CD14-positive monocyte (primary cell): Measurements from ENCODE around the gene DENND2C. TPM values are rescaled to one million over a fixed set of nuclear protein-coding genes. Genes with fewer than 3 reads are reported as not detected.
A peak's percentile ranks its signal among the peaks of the same experiment; 100 is the strongest.

ENCODE experiments used
- DNase-seq, 3 donors: peaks; one replicate each; pipeline ENCODE4 v3.0.0-alpha.2; 2011 to 2022
- H2AFZ ChIP-seq: 2 replicates; pipeline ENCODE4 v1.6.0; 2012; ENCODE audit warnings: mild to moderate bottlenecking, low read depth, low read length, inconsistent platforms; ENCODE audit not compliant: insufficient read depth, poor library complexity, severe bottlenecking
- H3K27ac ChIP-seq, 2 donors: 1 replicate in 1 of 2; 2 replicates in 1 of 2; pipeline ENCODE4 v1.5.1; 2012 to 2013; ENCODE audit warnings: low read length in 2 of 2, control low read depth in 1 of 2, inconsistent platforms in 1 of 2, low read depth in 1 of 2, mild to moderate bottlenecking in 1 of 2
- H3K27me3 ChIP-seq, 2 donors: one replicate each; pipeline versions ENCODE4 v1.6.0 to v1.6.1; 2011 to 2013; ENCODE audit warnings: low read length in 2 of 2; ENCODE audit not compliant: control insufficient read depth in 2 of 2, insufficient read depth in 2 of 2
- H3K36me3 ChIP-seq, 2 donors: replicated peaks in 1 of 2; 1 replicate in 1 of 2; 2 replicates in 1 of 2; pipeline versions ENCODE4 v1.5.1 to v1.6.1; 2012 to 2013; ENCODE audit warnings: low read length in 2 of 2, control low read depth in 1 of 2, inconsistent platforms in 1 of 2, mild to moderate bottlenecking in 1 of 2; ENCODE audit not compliant: insufficient read depth in 2 of 2, control insufficient read depth in 1 of 2
- H3K4me1 ChIP-seq, 2 donors: 1 replicate in 1 of 2; 2 replicates in 1 of 2; pipeline versions ENCODE4 v1.5.1 to v1.6.1; 2012 to 2013; ENCODE audit warnings: low read length in 2 of 2, control low read depth in 1 of 2, inconsistent platforms in 1 of 2, mild to moderate bottlenecking in 1 of 2, moderate library complexity in 1 of 2; ENCODE audit not compliant: insufficient read depth in 2 of 2, control insufficient read depth in 1 of 2
- H3K4me2 ChIP-seq: replicated peaks from 2 replicates; pipeline ENCODE3; 2012; ENCODE audit warnings: low read length, moderate library complexity, mild to moderate bottlenecking; ENCODE audit not compliant: poor library complexity, severe bottlenecking; ENCODE audit errors: extremely low read depth
- H3K4me3 ChIP-seq, 3 experiments: fragments of 200-600 bp in 1 of 3; sonication (generic) in 1 of 3; replicated peaks in 1 of 3; 1 replicate in 2 of 3; 2 replicates in 1 of 3; pipeline ENCODE4 v1.5.1; 2011 to 2013; ENCODE audit warnings: low read length in 3 of 3, mild to moderate bottlenecking in 3 of 3, control low read depth in 2 of 3, low read depth in 2 of 3, inconsistent platforms in 1 of 3, moderate library complexity in 1 of 3
- H3K79me2 ChIP-seq: 2 replicates; pipeline ENCODE4 v1.6.0; 2012; ENCODE audit warnings: mild to moderate bottlenecking, control low read depth, inconsistent platforms, low read length, moderate library complexity; ENCODE audit not compliant: insufficient read depth
- H3K9ac ChIP-seq: 2 replicates; pipeline ENCODE4 v1.6.0; 2017; ENCODE audit warnings: low read length, mild to moderate bottlenecking; ENCODE audit not compliant: insufficient read depth, poor library complexity, severe bottlenecking
- H3K9me3 ChIP-seq, 2 donors: replicated peaks in 1 of 2; 1 replicate in 1 of 2; 2 replicates in 1 of 2; pipeline versions ENCODE4 v1.5.1 to v1.6.1; 2012 to 2013; ENCODE audit warnings: low read length in 2 of 2, control low read depth in 1 of 2; ENCODE audit not compliant: control insufficient read depth in 1 of 2, insufficient read depth in 1 of 2
- H4K20me1 ChIP-seq: 2 replicates; pipeline ENCODE4 v1.6.0; 2012; ENCODE audit warnings: mild to moderate bottlenecking, low read length, control low read depth, moderate library complexity; ENCODE audit not compliant: insufficient read depth
- H3K27ac Mint-ChIP-seq, 7 donors: one replicate each; pipeline ENCODE4 v1.8.0; 2020; ENCODE audit warnings: mild to moderate bottlenecking in 7 of 7, mixed read lengths in 7 of 7, moderate library complexity in 6 of 7, inconsistent platforms in 2 of 7
- H3K27me3 Mint-ChIP-seq, 3 donors: one replicate each; pipeline ENCODE4 v1.8.0; 2021 to 2022; ENCODE audit warnings: low read depth in 3 of 3, mild to moderate bottlenecking in 3 of 3, mixed read lengths in 3 of 3, moderate library complexity in 3 of 3, inconsistent platforms in 1 of 3
- H3K36me3 Mint-ChIP-seq, 2 donors: one replicate each; pipeline ENCODE4 v1.8.0; 2020; ENCODE audit warnings: mixed read lengths in 2 of 2, inconsistent platforms in 1 of 2, mild to moderate bottlenecking in 1 of 2
- H3K4me1 Mint-ChIP-seq: one replicate; pipeline ENCODE4 v1.8.0; 2020; ENCODE audit warnings: mild to moderate bottlenecking, mixed read lengths
- H3K4me3 Mint-ChIP-seq, 2 donors: one replicate each; pipeline ENCODE4 v1.8.0; 2020; ENCODE audit warnings: mild to moderate bottlenecking in 2 of 2, mixed read lengths in 2 of 2, moderate library complexity in 1 of 2
- H3K9me3 Mint-ChIP-seq, 7 donors: one replicate each; pipeline ENCODE4 v1.8.0; 2020 to 2022; ENCODE audit warnings: mixed read lengths in 7 of 7, mild to moderate bottlenecking in 6 of 7, moderate library complexity in 6 of 7, inconsistent platforms in 2 of 7
- CTCF ChIP-seq: fragments of 200-600 bp; IDR thresholded peaks from one replicate; pipeline ENCODE4 v1.8.0; 2022; ENCODE audit warnings: antibody characterized with exemption, mild to moderate bottlenecking
- WGBS: methylation state at CpG from one replicate; pipeline ENCODE4 v1.1.5; 2013; ENCODE audit warnings: missing lambda C conversion rate; ENCODE audit not compliant: insufficient coverage; 5-methylcytosine and 5-hydroxymethylcytosine counted together
- intact Hi-C, 2 donors: fragments of 100-400 bp; cut with micrococcal nuclease; formaldehyde crosslinking; loops; one replicate each; pipeline versions ENCODE4 v1.15.0 to v1.15.1; 2023
- polyA plus RNA-seq, 3 donors: library from polyadenylated mRNA; depleted of rRNA in 1 of 3; unstranded in 2 of 3; stranded (reverse) in 1 of 3; fragments of 300-500 nt in 2 of 3; fragments of >200 nt in 1 of 3; fragmentation: Illumina TruSeq in 2 of 3; gene quantifications; 1 replicate in 2 of 3; 2 replicates in 1 of 3; pipeline ENCODE4 v1.2.3, GENCODE V29; 2012 to 2021

DENND2C gene
- polyA plus RNA-seq, 3 donors: 0.03 to 0.07 (median 0.06) TPM

DNA sequence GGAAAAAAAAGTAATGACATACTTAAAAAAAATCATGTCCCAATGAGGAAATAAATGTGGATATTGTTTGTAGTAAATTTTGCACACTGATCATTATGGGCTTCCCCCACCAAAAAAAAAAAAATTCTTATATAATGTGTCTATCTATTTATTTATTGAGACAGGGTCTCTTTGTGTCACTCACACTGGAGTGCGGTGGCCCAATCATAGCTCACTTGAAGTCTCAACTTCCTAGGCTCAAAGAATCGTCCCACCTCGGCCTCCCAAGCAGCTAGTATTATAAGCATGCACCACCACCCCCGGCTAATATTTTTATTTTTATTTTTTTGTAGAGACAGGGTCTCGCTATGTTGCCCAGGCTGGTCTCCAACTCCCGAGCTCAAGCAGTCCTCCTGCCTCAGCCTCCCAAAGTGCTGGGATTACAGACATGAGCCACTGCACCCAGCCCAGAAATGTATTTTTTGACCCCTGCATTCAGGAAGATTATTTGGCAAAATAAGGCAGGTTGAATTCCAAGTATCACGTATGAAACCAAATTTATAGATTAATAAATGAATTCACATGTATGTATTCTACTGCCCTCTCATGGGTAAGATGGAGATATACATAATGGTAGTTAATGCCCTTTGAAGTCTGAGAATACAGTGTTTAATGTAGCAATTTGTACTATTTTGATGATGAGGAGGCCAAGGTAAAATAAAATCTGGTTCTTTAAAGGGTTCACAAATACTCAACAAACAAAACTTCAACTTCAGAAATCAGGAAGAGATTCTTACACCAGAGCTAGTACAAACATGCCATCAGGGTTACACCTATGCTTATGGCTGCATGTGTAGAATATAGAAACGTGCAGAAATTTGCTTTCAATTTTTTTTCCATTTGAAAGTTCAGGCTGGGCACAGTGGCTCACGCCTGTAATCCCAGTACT is 1.4 kb upstream of the DENND2C start:
- peaks cover 28 to 39% (median 31%) of the 10 kb centered on the region in 3 donors for H3K27me3 Mint-ChIP-seq
- Histone ChIP-seq H3K4me1 (peaks cover 10 to 14% of the 10 kb centered on the region in 2 donors), H3K79me2 (no peaks in the 10 kb centered on the region), H3K9me3 (no peaks in the 10 kb centered on the region), H3K4me3 (no peak overlapping the region), H3K9ac (no peak overlapping the region), H3K27me3 (peaks cover 4 to 27% of the 10 kb centered on the region in 2 donors), H4K20me1 (no peaks in the 10 kb centered on the region), H3K4me2 (no peak overlapping the region), H3K27ac (no peak overlapping the region), H3K36me3 (no peaks in the 10 kb centered on the region), H2AFZ (no peak overlapping the region)
- peaks cover 13% of the 10 kb centered on the region for H3K4me1 Mint-ChIP-seq
- WGBS: 87% methylated on average over 3 of the region's 9 CpGs
- peak; percentile 40 for TF ChIP-seq CTCF
- no peaks in the 10 kb centered on the region for H3K9me3 Mint-ChIP-seq
- H3K4me3 Mint-ChIP-seq: peak overlapping the region in 1 of 2 donors; percentile 9
- peaks cover 0 to 2% of the 10 kb centered on the region in 2 donors for H3K36me3 Mint-ChIP-seq
- intact Hi-C loops: no loop called here
- DNase-seq: no peak
- no peak overlapping the region for H3K27ac Mint-ChIP-seq

GRCh38 chr1:114670083-114671010 is 498 bp upstream of the DENND2C start:
- intact Hi-C loops: no loop called here
- H3K27ac Mint-ChIP-seq: peak overlapping the region in 5 of 7 donors; percentile 47 to 74 (median 60)
- peaks cover 10 to 14% of the 10 kb centered on the region in 2 donors for H3K4me1 ChIP-seq
- peak overlapping the region; percentile 44 to 84 (median 57) for H3K4me3 ChIP-seq
- H3K9me3 ChIP-seq: no peaks in the 10 kb centered on the region
- H3K4me1 Mint-ChIP-seq: peaks cover 13% of the 10 kb centered on the region
- H2AFZ ChIP-seq: peak overlapping the region; percentile 99
- H3K9ac ChIP-seq: peak overlapping the region; percentile 62
- H3K36me3 ChIP-seq: no peaks in the 10 kb centered on the region
- peak overlapping the region; percentile 88 to 93 for H3K4me3 Mint-ChIP-seq
- peak; percentile 86 to 89 (median 88) for DNase-seq
- H3K27ac ChIP-seq: no peak overlapping the region
- no peaks in the 10 kb centered on the region for H3K9me3 Mint-ChIP-seq
- no peaks in the 10 kb centered on the region for H3K79me2 ChIP-seq
- peaks cover 0 to 2% of the 10 kb centered on the region in 2 donors for H3K36me3 Mint-ChIP-seq
- WGBS: 0% methylated on average over 30 of the region's 45 CpGs
- peak overlapping the region; percentile 84 for H3K4me2 ChIP-seq
- H4K20me1 ChIP-seq: no peaks in the 10 kb centered on the region
- TF ChIP-seq CTCF: no peak
- peaks cover 27 to 41% (median 31%) of the 10 kb centered on the region in 3 donors for H3K27me3 Mint-ChIP-seq
- peaks cover 4 to 27% of the 10 kb centered on the region in 2 donors for H3K27me3 ChIP-seq
